Vagina (tissue), 2 donors: ENCODE data around the gene MPEG1.

Experiments
- CTCF ChIP-seq, 3 experiments: fragments of 450-650 bp in 2 of 3; fragments of 200-600 bp in 1 of 3; sonication (generic) in 1 of 3; IDR thresholded peaks; one replicate each; pipeline ENCODE4 v1.5.1; 2017 to 2019; ENCODE audit warnings: antibody characterized with exemption in 3 of 3, mild to moderate bottlenecking in 2 of 3, moderate library complexity in 2 of 3
- POLR2A ChIP-seq, 2 donors: fragments of 450-650 bp; IDR thresholded peaks; one replicate each; pipeline ENCODE4 v1.6.1; 2017; ENCODE audit warnings: antibody characterized with exemption in 2 of 2, mild to moderate bottlenecking in 2 of 2, moderate library complexity in 2 of 2
- POLR2AphosphoS5 ChIP-seq, 2 donors: sonication (generic); formaldehyde crosslinking; IDR thresholded peaks; one replicate each; pipeline ENCODE4 v1.9.0; 2017; ENCODE audit warnings: antibody characterized with exemption in 2 of 2, mild to moderate bottlenecking in 2 of 2, low read depth in 1 of 2; ENCODE audit not compliant: insufficient read depth in 1 of 2

GRCh38 chr11:59192446-59193020 lies 20.2 kb downstream of the MPEG1 start:
- no peak for TF ChIP-seq CTCF (IDR thresholded peaks at IDR 0.05)
- TF ChIP-seq POLR2AphosphoS5 (IDR thresholded peaks at IDR 0.05; ENCODE audit: insufficient read depth in 1 of 2, low read depth in 1 of 2) = no peak
- TF ChIP-seq POLR2A (IDR thresholded peaks at IDR 0.05) = no peak
